PFSK-1 (cell line): Measurements from ENCODE around the gene LCAT.

Experiments used
- POLR2AphosphoS5 ChIP-seq: IDR thresholded peaks from 2 replicates; pipeline ENCODE4 v1.6.1; 2012; ENCODE audit warnings: low read depth, mild to moderate bottlenecking, control low read depth, low read length, moderate library complexity
- REST ChIP-seq, 2 experiments: IDR thresholded peaks; 2 replicates each; pipeline versions ENCODE4 v1.6.1 to v1.8.0; 2011 to 2012; ENCODE audit warnings: low read depth in 2 of 2, low read length in 2 of 2, control low read depth in 1 of 2, inconsistent platforms in 1 of 2, mild to moderate bottlenecking in 1 of 2, moderate library complexity in 1 of 2; ENCODE audit not compliant: insufficient read depth in 1 of 2
- SIN3A ChIP-seq: IDR thresholded peaks from 2 replicates; pipeline ENCODE4 v1.6.1; 2012; ENCODE audit warnings: mild to moderate bottlenecking, low read length, moderate library complexity, borderline replicate concordance; ENCODE audit not compliant: insufficient read depth

- TF ChIP-seq POLR2AphosphoS5 (no peak), SIN3A (no peak), REST (IDR thresholded peaks at IDR 0.05; ENCODE audit: insufficient read depth in 1 of 2, low read depth in 2 of 2, low read length in 2 of 2) (no peak)
Measured at GRCh38 chr16:67926181-67926750, 17.7 kb downstream of the LCAT start.
